Skeletal muscle tissue (tissue), 4 donors: ENCODE data around the gene CDC23. TPM values are rescaled to one million over a fixed set of nuclear protein-coding genes. Genes with fewer than 3 reads are reported as not detected.

ENCODE experiments used
- H3K27ac ChIP-seq: one replicate; pipeline ENCODE4 v1.7.0; 2013; ENCODE audit warnings: mild to moderate bottlenecking, low read depth, low read length, inconsistent platforms
- H3K27me3 ChIP-seq, 3 donors: one replicate each; pipeline ENCODE4 v1.7.0; 2013; ENCODE audit warnings: low read length in 3 of 3; ENCODE audit not compliant: control insufficient read depth in 3 of 3, insufficient read depth in 3 of 3
- H3K36me3 ChIP-seq, 3 donors: one replicate each; pipeline ENCODE4 v1.7.0; 2013; ENCODE audit warnings: low read length in 3 of 3; ENCODE audit not compliant: control insufficient read depth in 3 of 3, insufficient read depth in 3 of 3
- H3K4me1 ChIP-seq, 3 donors: one replicate each; pipeline ENCODE4 v1.7.0; 2013; ENCODE audit warnings: low read length in 3 of 3, mild to moderate bottlenecking in 3 of 3; ENCODE audit not compliant: control insufficient read depth in 3 of 3, insufficient read depth in 3 of 3
- H3K4me3 ChIP-seq, 3 donors: one replicate each; pipeline ENCODE4 v1.7.0; 2013; ENCODE audit warnings: low read length in 3 of 3
- H3K9ac ChIP-seq, 3 donors: one replicate each; pipeline ENCODE4 v1.7.0; 2013; ENCODE audit warnings: low read length in 3 of 3, mild to moderate bottlenecking in 3 of 3, moderate library complexity in 2 of 3, low read depth in 1 of 3
- H3K9me3 ChIP-seq, 3 donors: one replicate each; pipeline ENCODE4 v1.7.0; 2013; ENCODE audit warnings: low read length in 3 of 3; ENCODE audit not compliant: control insufficient read depth in 3 of 3
- total RNA-seq: library from RNA; depleted of rRNA; stranded (reverse); fragments of >200 nt; gene quantifications from one replicate; pipeline ENCODE4 v1.2.3, GENCODE V29; 2014
- donor health status: Osteomylitis.

The CDC23 gene
- total RNA-seq, 1 donor from 2014 or later = 41.8 TPM

GRCh38 chr5:138180183-138180782 is 32.8 kb downstream of the CDC23 start:
- no peak overlapping the region for H3K4me3 ChIP-seq
- no peak overlapping the region for H3K27ac ChIP-seq
- no peaks in the 10 kb centered on the region for H3K9me3 ChIP-seq
- H3K36me3 ChIP-seq = peaks cover 11 to 20% (median 13%) of the 10 kb centered on the region in 3 donors
- peaks cover 13 to 19% (median 14%) of the 10 kb centered on the region in 3 donors for H3K4me1 ChIP-seq
- H3K9ac ChIP-seq = no peak overlapping the region
- no peaks in the 10 kb centered on the region for H3K27me3 ChIP-seq

GRCh38 chr5:138179277-138179857 is 33.8 kb downstream of the CDC23 start:
- Histone ChIP-seq H3K4me1 (peaks cover 13 to 19% (median 14%) of the 10 kb centered on the region in 3 donors), H3K4me3 (peak overlapping the region; percentile 90 to 100 (median 91)), H3K36me3 (peaks cover 11 to 21% (median 12%) of the 10 kb centered on the region in 3 donors), H3K27me3 (no peaks in the 10 kb centered on the region), H3K9ac (no peak overlapping the region), H3K27ac (no peak overlapping the region), H3K9me3 (no peaks in the 10 kb centered on the region)

GRCh38 chr5:138178516-138179276 is 34.4 kb downstream of the CDC23 start, which contains the start of the genes BRD8 and KIF20A:
Gene BRD8 (minus strand): TSS chr5:138178630. CDS start chr5:138178614, 16 bp downstream.
Gene KIF20A (plus strand): TSS chr5:138179112. CDS start chr5:138179681, 569 bp downstream.
- peak within 1 kb of the TSS; percentile 90 to 100 (median 91) for H3K4me3 ChIP-seq
- H3K9ac ChIP-seq = peak within 1 kb of the TSS; percentile 86 to 96 (median 93)
- peaks cover 13 to 19% (median 14%) of the 10 kb centered on the region in 3 donors for H3K4me1 ChIP-seq
- H3K9me3 ChIP-seq = no peaks in the 10 kb centered on the region
- H3K27me3 ChIP-seq = no peaks in the 10 kb centered on the region
- peaks cover 10 to 25% (median 15%) of the 10 kb centered on the region in 3 donors for H3K36me3 ChIP-seq
- peak within 1 kb of the TSS; percentile 87 for H3K27ac ChIP-seq

- Histone ChIP-seq H3K27ac (peak overlapping the region; percentile 87), H3K9me3 (no peaks in the 10 kb centered on the region), H3K36me3 (peaks cover 14 to 30% (median 19%) of the 10 kb centered on the region in 3 donors), H3K9ac (peak overlapping the region; percentile 86 to 96 (median 93)), H3K4me1 (peaks cover 13 to 19% (median 14%) of the 10 kb centered on the region in 3 donors), H3K27me3 (no peaks in the 10 kb centered on the region), H3K4me3 (peak overlapping the region; percentile 90 to 100 (median 91))
These were observed 35.1 kb downstream of the CDC23 start for GRCh38 chr5:138177941-138178515.

GRCh38 chr5:138170299-138170698 is 42.8 kb downstream of the CDC23 start:
- Histone ChIP-seq H3K9me3 (no peaks in the 10 kb centered on the region), H3K4me1 (no peaks in the 10 kb centered on the region), H3K27ac (no peak overlapping the region), H3K27me3 (no peaks in the 10 kb centered on the region), H3K4me3 (no peak overlapping the region), H3K36me3 (peaks cover 62 to 86% (median 78%) of the 10 kb centered on the region in 3 donors), H3K9ac (no peak overlapping the region)

GRCh38 chr5:138169124-138169523 is 44.0 kb downstream of the CDC23 start:
- H3K4me3 ChIP-seq = no peak overlapping the region
- no peak overlapping the region for H3K27ac ChIP-seq
- H3K4me1 ChIP-seq = no peaks in the 10 kb centered on the region
- H3K9ac ChIP-seq = no peak overlapping the region
- H3K36me3 ChIP-seq = peaks cover 67 to 91% (median 85%) of the 10 kb centered on the region in 3 donors
- no peaks in the 10 kb centered on the region for H3K27me3 ChIP-seq
- H3K9me3 ChIP-seq = no peaks in the 10 kb centered on the region

GRCh38 chr5:138163721-138164120 is 49.4 kb downstream of the CDC23 start:
- no peaks in the 10 kb centered on the region for H3K27me3 ChIP-seq
- peaks cover 80 to 96% (median 95%) of the 10 kb centered on the region in 3 donors for H3K36me3 ChIP-seq
- H3K9ac ChIP-seq = no peak overlapping the region
- no peaks in the 10 kb centered on the region for H3K4me1 ChIP-seq
- no peak overlapping the region for H3K27ac ChIP-seq
- no peak overlapping the region for H3K4me3 ChIP-seq
- no peaks in the 10 kb centered on the region for H3K9me3 ChIP-seq

GRCh38 chr5:138160706-138161105 is 52.4 kb downstream of the CDC23 start:
- H3K4me3 ChIP-seq = no peak overlapping the region
- no peaks in the 10 kb centered on the region for H3K27me3 ChIP-seq
- no peak overlapping the region for H3K27ac ChIP-seq
- no peak overlapping the region for H3K9ac ChIP-seq
- H3K36me3 ChIP-seq = peaks cover 68 to 89% (median 88%) of the 10 kb centered on the region in 3 donors
- H3K9me3 ChIP-seq = no peaks in the 10 kb centered on the region
- H3K4me1 ChIP-seq = no peaks in the 10 kb centered on the region

- H3K36me3 ChIP-seq = peaks cover 58 to 79% (median 77%) of the 10 kb centered on the region in 3 donors
- H3K27ac ChIP-seq = no peak overlapping the region
- no peaks in the 10 kb centered on the region for H3K9me3 ChIP-seq
- no peaks in the 10 kb centered on the region for H3K4me1 ChIP-seq
- no peak overlapping the region for H3K9ac ChIP-seq
- H3K4me3 ChIP-seq = no peak overlapping the region
- no peaks in the 10 kb centered on the region for H3K27me3 ChIP-seq
These were observed 53.5 kb downstream of the CDC23 start for GRCh38 chr5:138159666-138160065.
